Measurements from ENCODE around the gene MAP3K3.

MAP3K3 gene

DNA sequence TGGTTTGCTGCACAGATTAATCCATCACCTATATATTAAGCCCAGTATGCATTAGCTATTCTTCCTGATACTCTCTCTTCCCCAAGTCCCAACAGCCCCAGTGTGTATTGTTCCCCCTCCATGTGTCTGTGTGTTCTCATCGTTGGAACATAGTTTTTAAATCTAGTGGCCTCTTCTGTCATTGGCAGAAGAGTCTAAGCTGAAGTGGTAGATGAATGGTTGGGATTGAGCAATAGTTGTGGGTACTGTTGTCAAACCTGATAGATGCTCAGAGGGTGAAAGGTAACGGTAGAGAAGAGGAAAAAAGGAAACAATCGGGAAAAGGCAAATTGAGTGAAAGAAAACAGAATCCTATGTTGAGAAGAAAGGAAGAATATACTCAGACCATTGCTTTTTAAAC is 29.9 kb downstream of the MAP3K3 start:
- no peak overlapping the region for H3K4me3 ChIP-seq (ENCODE audit: low read depth, low read length)
- CTCF ChIA-PET, result interaction anchor here (1.7 kb wide), 1 partner anchor 18 kb away, joined by 5 read pairs; no protein-coding TSS in a partner anchor
- H3K36me3 ChIP-seq (ENCODE audit: control insufficient read depth in 2 of 2, insufficient read depth in 1 of 2, low read length in 2 of 2), result peaks cover 37 to 52% of the 10 kb centered on the region in 2 experiments
- no peaks in the 10 kb centered on the region for H3K4me1 ChIP-seq (ENCODE audit: control insufficient read depth, insufficient read depth, low read length)
- H3K27ac ChIP-seq (ENCODE audit: extremely low read depth, low read depth, low read length), result no peak overlapping the region
- H3K9me3 ChIP-seq (ENCODE audit: control insufficient read depth, insufficient read depth, low read depth, low read length), result no peaks in the 10 kb centered on the region
- POLR2A ChIA-PET, result interaction anchor here (1.2 kb wide), 1 partner anchor 30 kb away, joined by 5 read pairs; the partner anchor contains the start of gene MAP3K3
- TF ChIP-seq ZNF354C (tag by site-specific recombination; IDR thresholded peaks at IDR 0.05; ENCODE audit: borderline replicate concordance, low read depth) (no peak), GLI4 (tag by site-specific recombination; IDR thresholded peaks at IDR 0.05) (no peak), PRDM1 (tag by site-specific recombination; IDR thresholded peaks at IDR 0.05) (no peak), ZFP37 (tag by site-specific recombination; IDR thresholded peaks at IDR 0.05) (no peak), ZNF146 (tag by site-specific recombination; IDR thresholded peaks at IDR 0.05) (no peak), OSR2 (tag by site-specific recombination; IDR thresholded peaks at IDR 0.05) (no peak), FEZF1 (tag by site-specific recombination; IDR thresholded peaks at IDR 0.05) (no peak), KLF8 (tag by site-specific recombination; IDR thresholded peaks at IDR 0.05) (no peak), KLF9 (tag by site-specific recombination; IDR thresholded peaks at IDR 0.05; ENCODE audit: low read depth) (no peak), ZFHX2 (tag by site-specific recombination; conservative IDR thresholded peaks at IDR 0.05) (no peak)
- TF ChIP-seq, protein P1, sequence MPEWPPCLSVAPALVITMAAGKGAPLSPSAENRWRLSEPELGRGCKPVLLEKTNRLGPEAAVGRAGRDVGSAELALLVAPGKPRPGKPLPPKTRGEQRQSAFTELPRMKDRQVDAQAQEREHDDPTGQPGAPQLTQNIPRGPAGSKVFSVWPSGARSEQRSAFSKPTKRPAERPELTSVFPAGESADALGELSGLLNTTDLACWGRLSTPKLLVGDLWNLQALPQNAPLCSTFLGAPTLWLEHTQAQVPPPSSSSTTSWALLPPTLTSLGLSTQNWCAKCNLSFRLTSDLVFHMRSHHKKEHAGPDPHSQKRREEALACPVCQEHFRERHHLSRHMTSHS (tag by site-specific recombination; IDR thresholded peaks at IDR 0.05), result no peak
- TF ChIP-seq, protein P2, sequence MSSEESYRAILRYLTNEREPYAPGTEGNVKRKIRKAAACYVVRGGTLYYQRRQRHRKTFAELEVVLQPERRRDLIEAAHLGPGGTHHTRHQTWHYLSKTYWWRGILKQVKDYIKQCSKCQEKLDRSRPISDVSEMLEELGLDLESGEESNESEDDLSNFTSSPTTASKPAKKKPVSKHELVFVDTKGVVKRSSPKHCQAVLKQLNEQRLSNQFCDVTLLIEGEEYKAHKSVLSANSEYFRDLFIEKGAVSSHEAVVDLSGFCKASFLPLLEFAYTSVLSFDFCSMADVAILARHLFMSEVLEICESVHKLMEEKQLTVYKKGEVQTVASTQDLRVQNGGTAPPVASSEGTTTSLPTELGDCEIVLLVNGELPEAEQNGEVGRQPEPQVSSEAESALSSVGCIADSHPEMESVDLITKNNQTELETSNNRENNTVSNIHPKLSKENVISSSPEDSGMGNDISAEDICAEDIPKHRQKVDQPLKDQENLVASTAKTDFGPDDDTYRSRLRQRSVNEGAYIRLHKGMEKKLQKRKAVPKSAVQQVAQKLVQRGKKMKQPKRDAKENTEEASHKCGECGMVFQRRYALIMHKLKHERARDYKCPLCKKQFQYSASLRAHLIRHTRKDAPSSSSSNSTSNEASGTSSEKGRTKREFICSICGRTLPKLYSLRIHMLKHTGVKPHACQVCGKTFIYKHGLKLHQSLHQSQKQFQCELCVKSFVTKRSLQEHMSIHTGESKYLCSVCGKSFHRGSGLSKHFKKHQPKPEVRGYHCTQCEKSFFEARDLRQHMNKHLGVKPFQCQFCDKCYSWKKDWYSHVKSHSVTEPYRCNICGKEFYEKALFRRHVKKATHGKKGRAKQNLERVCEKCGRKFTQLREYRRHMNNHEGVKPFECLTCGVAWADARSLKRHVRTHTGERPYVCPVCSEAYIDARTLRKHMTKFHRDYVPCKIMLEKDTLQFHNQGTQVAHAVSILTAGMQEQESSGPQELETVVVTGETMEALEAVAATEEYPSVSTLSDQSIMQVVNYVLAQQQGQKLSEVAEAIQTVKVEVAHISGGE (tag by site-specific recombination; conservative IDR thresholded peaks at IDR 0.05; ENCODE audit: low read depth), result no peak
- TF ChIP-seq, protein P3, sequence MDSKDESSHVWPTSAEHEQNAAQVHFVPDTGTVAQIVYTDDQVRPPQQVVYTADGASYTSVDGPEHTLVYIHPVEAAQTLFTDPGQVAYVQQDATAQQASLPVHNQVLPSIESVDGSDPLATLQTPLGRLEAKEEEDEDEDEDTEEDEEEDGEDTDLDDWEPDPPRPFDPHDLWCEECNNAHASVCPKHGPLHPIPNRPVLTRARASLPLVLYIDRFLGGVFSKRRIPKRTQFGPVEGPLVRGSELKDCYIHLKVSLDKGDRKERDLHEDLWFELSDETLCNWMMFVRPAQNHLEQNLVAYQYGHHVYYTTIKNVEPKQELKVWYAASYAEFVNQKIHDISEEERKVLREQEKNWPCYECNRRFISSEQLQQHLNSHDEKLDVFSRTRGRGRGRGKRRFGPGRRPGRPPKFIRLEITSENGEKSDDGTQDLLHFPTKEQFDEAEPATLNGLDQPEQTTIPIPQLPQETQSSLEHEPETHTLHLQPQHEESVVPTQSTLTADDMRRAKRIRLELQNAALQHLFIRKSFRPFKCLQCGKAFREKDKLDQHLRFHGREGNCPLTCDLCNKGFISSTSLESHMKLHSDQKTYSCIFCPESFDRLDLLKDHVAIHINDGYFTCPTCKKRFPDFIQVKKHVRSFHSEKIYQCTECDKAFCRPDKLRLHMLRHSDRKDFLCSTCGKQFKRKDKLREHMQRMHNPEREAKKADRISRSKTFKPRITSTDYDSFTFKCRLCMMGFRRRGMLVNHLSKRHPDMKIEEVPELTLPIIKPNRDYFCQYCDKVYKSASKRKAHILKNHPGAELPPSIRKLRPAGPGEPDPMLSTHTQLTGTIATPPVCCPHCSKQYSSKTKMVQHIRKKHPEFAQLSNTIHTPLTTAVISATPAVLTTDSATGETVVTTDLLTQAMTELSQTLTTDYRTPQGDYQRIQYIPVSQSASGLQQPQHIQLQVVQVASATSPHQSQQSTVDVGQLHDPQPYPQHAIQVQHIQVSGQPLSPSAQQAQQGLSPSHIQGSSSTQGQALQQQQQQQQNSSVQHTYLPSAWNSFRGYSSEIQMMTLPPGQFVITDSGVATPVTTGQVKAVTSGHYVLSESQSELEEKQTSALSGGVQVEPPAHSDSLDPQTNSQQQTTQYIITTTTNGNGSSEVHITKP (tag by site-specific recombination; IDR thresholded peaks at IDR 0.05), result no peak

DNA sequence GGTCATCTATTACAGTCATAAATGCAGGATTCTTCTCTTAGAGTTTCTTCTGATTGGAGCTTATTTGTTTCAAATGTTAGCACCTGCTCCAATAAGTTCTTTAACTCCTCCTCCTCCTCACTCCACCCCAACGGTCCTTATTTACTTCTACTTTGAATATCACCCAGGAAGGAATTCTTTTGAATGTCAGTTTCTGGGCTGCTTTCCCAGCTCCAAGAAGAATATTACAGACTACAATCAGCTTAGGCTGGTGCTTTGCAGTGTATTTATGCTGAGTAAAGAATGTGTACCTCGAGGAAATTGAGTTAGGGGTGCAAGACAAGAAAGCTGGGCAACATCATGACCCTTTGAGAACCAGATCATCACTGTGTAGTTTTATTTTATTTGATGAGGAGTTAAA is 30.8 kb downstream of the MAP3K3 start:
- peaks cover 37 to 52% of the 10 kb centered on the region in 2 experiments for H3K36me3 ChIP-seq (ENCODE audit: control insufficient read depth in 2 of 2, insufficient read depth in 1 of 2, low read length in 2 of 2)
- POLR2A ChIA-PET, result interaction anchor here (1.2 kb wide), 1 partner anchor 31 kb away, joined by 5 read pairs; the partner anchor contains the start of gene MAP3K3
- no peaks in the 10 kb centered on the region for H3K4me1 ChIP-seq (ENCODE audit: control insufficient read depth, insufficient read depth, low read length)
- H3K4me3 ChIP-seq (ENCODE audit: low read depth, low read length), result no peak overlapping the region
- no peaks in the 10 kb centered on the region for H3K9me3 ChIP-seq (ENCODE audit: control insufficient read depth, insufficient read depth, low read depth, low read length)
- H3K27ac ChIP-seq (ENCODE audit: extremely low read depth, low read depth, low read length), result no peak overlapping the region
- CTCF ChIA-PET, result interaction anchor here (0.7 to 1.7 kb wide), 3 partner anchors 19 to 542 kb away, joined by 3 to 5 read pairs (median 4); no protein-coding TSS in a partner anchor
- TF ChIP-seq ZNF677 (tag by site-specific recombination; IDR thresholded peaks at IDR 0.05) (no peak), ZNF174 (tag by site-specific recombination; IDR thresholded peaks at IDR 0.05) (no peak), SCRT1 (tag by site-specific recombination; IDR thresholded peaks at IDR 0.05; ENCODE audit: borderline replicate concordance) (no peak), ZFP69B (tag by site-specific recombination; IDR thresholded peaks at IDR 0.05) (no peak), ZNF473 (tag by site-specific recombination; IDR thresholded peaks at IDR 0.05) (no peak), ZBTB17 (tag by site-specific recombination; IDR thresholded peaks at IDR 0.05) (no peak), ZNF768 (tag by site-specific recombination; IDR thresholded peaks at IDR 0.05) (no peak), IKZF3 (tag by site-specific recombination; IDR thresholded peaks at IDR 0.05) (no peak), ZNF426 (tag by site-specific recombination; IDR thresholded peaks at IDR 0.05) (no peak), ZNF404 (tag by site-specific recombination; IDR thresholded peaks at IDR 0.05) (no peak), ZNF585B (tag by site-specific recombination; IDR thresholded peaks at IDR 0.05) (no peak)
- TF ChIP-seq, protein P4, sequence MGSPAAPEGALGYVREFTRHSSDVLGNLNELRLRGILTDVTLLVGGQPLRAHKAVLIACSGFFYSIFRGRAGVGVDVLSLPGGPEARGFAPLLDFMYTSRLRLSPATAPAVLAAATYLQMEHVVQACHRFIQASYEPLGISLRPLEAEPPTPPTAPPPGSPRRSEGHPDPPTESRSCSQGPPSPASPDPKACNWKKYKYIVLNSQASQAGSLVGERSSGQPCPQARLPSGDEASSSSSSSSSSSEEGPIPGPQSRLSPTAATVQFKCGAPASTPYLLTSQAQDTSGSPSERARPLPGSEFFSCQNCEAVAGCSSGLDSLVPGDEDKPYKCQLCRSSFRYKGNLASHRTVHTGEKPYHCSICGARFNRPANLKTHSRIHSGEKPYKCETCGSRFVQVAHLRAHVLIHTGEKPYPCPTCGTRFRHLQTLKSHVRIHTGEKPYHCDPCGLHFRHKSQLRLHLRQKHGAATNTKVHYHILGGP (tag by site-specific recombination; IDR thresholded peaks at IDR 0.05), result no peak
- TF ChIP-seq, protein P5, sequence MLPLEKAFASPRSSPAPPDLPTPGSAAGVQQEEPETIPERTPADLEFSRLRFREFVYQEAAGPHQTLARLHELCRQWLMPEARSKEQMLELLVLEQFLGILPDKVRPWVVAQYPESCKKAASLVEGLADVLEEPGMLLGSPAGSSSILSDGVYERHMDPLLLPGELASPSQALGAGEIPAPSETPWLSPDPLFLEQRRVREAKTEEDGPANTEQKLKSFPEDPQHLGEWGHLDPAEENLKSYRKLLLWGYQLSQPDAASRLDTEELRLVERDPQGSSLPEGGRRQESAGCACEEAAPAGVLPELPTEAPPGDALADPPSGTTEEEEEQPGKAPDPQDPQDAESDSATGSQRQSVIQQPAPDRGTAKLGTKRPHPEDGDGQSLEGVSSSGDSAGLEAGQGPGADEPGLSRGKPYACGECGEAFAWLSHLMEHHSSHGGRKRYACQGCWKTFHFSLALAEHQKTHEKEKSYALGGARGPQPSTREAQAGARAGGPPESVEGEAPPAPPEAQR (tag by site-specific recombination; IDR thresholded peaks at IDR 0.05), result no peak

Data from HEK293 (cell line).